ENCODE data around the gene LRRC63. TPM values are rescaled to one million over a fixed set of nuclear protein-coding genes. Genes with fewer than 3 reads are reported as not detected.
A peak's percentile ranks its signal among the peaks of the same experiment; 100 is the strongest.

LRRC63 gene
- total RNA-seq, 1 experiment from 2014 or later = 0.82 TPM

DNA sequence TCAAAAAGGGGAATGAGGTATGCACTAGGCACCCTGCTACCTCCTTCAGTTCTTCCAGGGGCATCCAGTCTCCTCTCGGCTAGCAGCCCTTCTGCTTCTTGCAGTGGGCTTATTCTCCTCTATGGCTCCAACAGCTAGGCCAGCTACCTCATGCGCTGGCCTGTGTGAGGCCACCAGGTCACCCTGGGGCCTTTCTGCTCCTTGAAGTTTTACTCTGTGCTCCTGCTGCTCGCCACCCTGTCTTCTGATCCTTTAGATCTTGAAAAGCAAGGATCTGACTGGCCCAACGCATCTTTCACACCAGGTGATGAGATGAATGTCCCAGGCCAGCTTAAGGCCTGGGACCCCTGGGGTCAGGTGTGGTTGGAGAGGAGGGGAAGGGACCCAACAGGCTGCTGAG lies 109.1 kb downstream of the LRRC63 start:
- no peak for TF ChIP-seq EZH2 (IDR thresholded peaks at IDR 0.05; ENCODE audit: borderline replicate concordance, low read depth, low read length, poor library complexity, severe bottlenecking)
- TF ChIP-seq, protein P1, sequence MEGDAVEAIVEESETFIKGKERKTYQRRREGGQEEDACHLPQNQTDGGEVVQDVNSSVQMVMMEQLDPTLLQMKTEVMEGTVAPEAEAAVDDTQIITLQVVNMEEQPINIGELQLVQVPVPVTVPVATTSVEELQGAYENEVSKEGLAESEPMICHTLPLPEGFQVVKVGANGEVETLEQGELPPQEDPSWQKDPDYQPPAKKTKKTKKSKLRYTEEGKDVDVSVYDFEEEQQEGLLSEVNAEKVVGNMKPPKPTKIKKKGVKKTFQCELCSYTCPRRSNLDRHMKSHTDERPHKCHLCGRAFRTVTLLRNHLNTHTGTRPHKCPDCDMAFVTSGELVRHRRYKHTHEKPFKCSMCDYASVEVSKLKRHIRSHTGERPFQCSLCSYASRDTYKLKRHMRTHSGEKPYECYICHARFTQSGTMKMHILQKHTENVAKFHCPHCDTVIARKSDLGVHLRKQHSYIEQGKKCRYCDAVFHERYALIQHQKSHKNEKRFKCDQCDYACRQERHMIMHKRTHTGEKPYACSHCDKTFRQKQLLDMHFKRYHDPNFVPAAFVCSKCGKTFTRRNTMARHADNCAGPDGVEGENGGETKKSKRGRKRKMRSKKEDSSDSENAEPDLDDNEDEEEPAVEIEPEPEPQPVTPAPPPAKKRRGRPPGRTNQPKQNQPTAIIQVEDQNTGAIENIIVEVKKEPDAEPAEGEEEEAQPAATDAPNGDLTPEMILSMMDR (conservative IDR thresholded peaks at IDR 0.05; ENCODE audit: low read depth, low read length) = no peak
- BruUV-seq (replicated peaks) = no TSS peak
- Histone ChIP-seq H3K36me3 (ENCODE audit: insufficient read depth, low read length, poor library complexity, severe bottlenecking) (no peaks in the 10 kb centered on the region), H3K4me1 (ENCODE audit: insufficient read depth, low read length, poor library complexity, severe bottlenecking) (peaks cover 12% of the 10 kb centered on the region), H3K27me3 (replicated peaks; ENCODE audit: insufficient read depth, low read depth, low read length, poor library complexity) (no peaks in the 10 kb centered on the region), H3K4me3 (ENCODE audit: low read depth, low read length, poor library complexity, severe bottlenecking) (no peak overlapping the region), H3K27ac (ENCODE audit: low read depth, low read length, poor library complexity, severe bottlenecking) (peak overlapping the region; percentile 60), H3K9me3 (ENCODE audit: low read depth, low read length, poor library complexity, severe bottlenecking) (no peaks in the 10 kb centered on the region)
- intact Hi-C loops (cut with micrococcal nuclease; ENCODE audit: unreplicated experiment) = loop anchor here (2.0 to 10.0 kb wide), 7 partner anchors 174 to 1274 kb away; no protein-coding TSS in a partner anchor
- POLR2A ChIA-PET (ENCODE audit: low non-redundant PET) = no interaction called here
- CTCF ChIA-PET = interaction anchor here (0.6 to 1.8 kb wide), 7 partner anchors 14 to 1011 kb away, joined by 3 to 9 read pairs (median 4); partner anchors contain the start of gene SLC25A30
- DNase-seq (ENCODE audit: low spot score) = no peak

DNA sequence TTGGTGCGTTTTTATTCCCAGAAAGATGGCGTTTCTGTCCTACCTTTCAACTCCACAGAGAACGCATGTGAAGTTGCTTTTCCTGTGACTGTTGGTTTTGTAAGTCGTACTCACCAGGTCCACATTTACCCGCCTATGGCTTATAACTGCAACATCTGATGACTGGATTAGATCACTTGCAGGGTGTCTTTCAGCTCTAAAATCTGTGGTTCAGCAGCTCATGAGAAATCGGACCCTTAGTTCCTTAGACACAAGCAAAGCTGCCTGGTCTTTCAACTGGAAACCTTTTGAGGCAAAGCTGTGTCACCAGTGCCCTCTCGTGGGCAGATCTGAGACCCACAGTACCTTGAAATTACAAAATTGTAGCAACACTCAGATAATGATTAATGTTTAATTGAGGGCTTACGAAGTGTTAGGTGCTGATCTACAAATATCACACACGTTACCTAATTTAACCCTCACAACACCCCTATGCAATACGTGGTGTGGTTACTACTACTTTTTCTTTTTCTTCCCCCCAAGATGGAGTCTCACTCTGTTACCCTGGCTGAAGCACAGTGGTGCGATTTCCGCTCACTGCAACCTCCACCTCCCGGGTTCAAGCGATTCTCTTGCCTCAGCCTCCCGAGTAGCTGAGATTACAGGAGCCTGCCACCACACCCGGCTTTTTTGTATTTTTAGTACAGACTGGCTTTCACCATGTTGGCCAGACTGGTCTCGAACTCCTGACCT lies 109.9 kb downstream of the LRRC63 start:
- no peak for TF ChIP-seq EZH2 (IDR thresholded peaks at IDR 0.05; ENCODE audit: borderline replicate concordance, low read depth, low read length, poor library complexity, severe bottlenecking)
- TF ChIP-seq, protein P1 (conservative IDR thresholded peaks at IDR 0.05; ENCODE audit: low read depth, low read length) = peak; percentile 93
- CTCF ChIA-PET = interaction anchor here (0.6 to 1.8 kb wide), 8 partner anchors 13 to 903 kb away, joined by 3 to 9 read pairs (median 3); partner anchors contain the start of gene SLC25A30
- H3K36me3 ChIP-seq (ENCODE audit: insufficient read depth, low read length, poor library complexity, severe bottlenecking) = no peaks in the 10 kb centered on the region
- H3K4me1 ChIP-seq (ENCODE audit: insufficient read depth, low read length, poor library complexity, severe bottlenecking) = peaks cover 12% of the 10 kb centered on the region
- POLR2A ChIA-PET (ENCODE audit: low non-redundant PET) = no interaction called here
- H3K27me3 ChIP-seq (replicated peaks; ENCODE audit: insufficient read depth, low read depth, low read length, poor library complexity) = no peaks in the 10 kb centered on the region
- peak overlapping the region; percentile 60 for H3K27ac ChIP-seq (ENCODE audit: low read depth, low read length, poor library complexity, severe bottlenecking)
- peak; percentile 89 for DNase-seq (ENCODE audit: low spot score)
- no peak overlapping the region for H3K4me3 ChIP-seq (ENCODE audit: low read depth, low read length, poor library complexity, severe bottlenecking)
- intact Hi-C loops (cut with micrococcal nuclease; ENCODE audit: unreplicated experiment) = loop anchor here (2.0 to 10.0 kb wide), 7 partner anchors 175 to 1274 kb away; no protein-coding TSS in a partner anchor
- no peaks in the 10 kb centered on the region for H3K9me3 ChIP-seq (ENCODE audit: low read depth, low read length, poor library complexity, severe bottlenecking)
- no TSS peak for BruUV-seq (replicated peaks)

DNA sequence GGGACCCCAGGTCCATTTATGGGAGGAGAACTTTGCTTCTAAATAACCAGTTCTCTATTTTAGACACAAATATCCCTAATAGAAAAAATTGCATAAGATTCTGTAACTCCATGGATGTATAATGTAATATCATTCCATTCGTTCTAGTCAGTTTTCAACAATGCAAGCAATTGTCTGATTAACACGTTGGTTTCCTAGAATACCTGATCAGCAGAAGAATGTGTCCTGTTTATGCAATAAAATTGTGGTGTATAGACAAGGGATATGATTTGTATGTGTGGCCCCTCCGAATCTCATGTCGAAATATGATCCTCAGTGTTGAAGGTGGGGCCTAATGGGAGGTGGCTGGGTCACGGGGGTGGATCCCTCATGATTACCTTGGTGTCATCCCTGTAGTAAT lies 113.2 kb downstream of the LRRC63 start:
- H3K36me3 ChIP-seq (ENCODE audit: insufficient read depth, low read length, poor library complexity, severe bottlenecking) = no peaks in the 10 kb centered on the region
- no peaks in the 10 kb centered on the region for H3K27me3 ChIP-seq (replicated peaks; ENCODE audit: insufficient read depth, low read depth, low read length, poor library complexity)
- peaks cover 12% of the 10 kb centered on the region for H3K4me1 ChIP-seq (ENCODE audit: insufficient read depth, low read length, poor library complexity, severe bottlenecking)
- H3K9me3 ChIP-seq (ENCODE audit: low read depth, low read length, poor library complexity, severe bottlenecking) = no peaks in the 10 kb centered on the region
- no peak overlapping the region for H3K4me3 ChIP-seq (ENCODE audit: low read depth, low read length, poor library complexity, severe bottlenecking)
- TF ChIP-seq EZH2 (IDR thresholded peaks at IDR 0.05; ENCODE audit: borderline replicate concordance, low read depth, low read length, poor library complexity, severe bottlenecking) = no peak
- TF ChIP-seq, protein P1 (conservative IDR thresholded peaks at IDR 0.05; ENCODE audit: low read depth, low read length) = no peak
- DNase-seq (ENCODE audit: low spot score) = no peak
- intact Hi-C loops (cut with micrococcal nuclease; ENCODE audit: unreplicated experiment) = loop anchor here (5.0 to 10.0 kb wide), 4 partner anchors 700 to 1278 kb away; no protein-coding TSS in a partner anchor
- CTCF ChIA-PET = no interaction called here
- BruUV-seq (replicated peaks) = no TSS peak
- POLR2A ChIA-PET (ENCODE audit: low non-redundant PET) = no interaction called here
- H3K27ac ChIP-seq (ENCODE audit: low read depth, low read length, poor library complexity, severe bottlenecking) = no peak overlapping the region

Other genes with a start within 250 kb of the LRRC63 start
- gene ZC3H13, start 159.2 kb upstream of the LRRC63 start, total RNA-seq (2021) = 373 and 378 TPM in 2 replicates
- 5.0 and 5.5 TPM in 2 replicates for gene CPB2, start 106.9 kb upstream of the LRRC63 start, total RNA-seq (2021)
- gene LCP1, start 29.8 kb upstream of the LRRC63 start, total RNA-seq (2021) = 6.2 and 9.1 TPM in 2 replicates
- 110 and 126 TPM in 2 replicates for gene RUBCNL, start 175.3 kb downstream of the LRRC63 start, total RNA-seq (2021)

All from A673 (cell line).